ENCODE results near the gene CA12.

GRCh38 chr15:63283126-63283525 lies 98.5 kb downstream of the CA12 start:
- TF ChIP-seq CTCF (IDR thresholded peaks at IDR 0.05): no peak
- no peak for TF ChIP-seq POLR2A (IDR thresholded peaks at IDR 0.05)

Data from vagina (tissue), 2 donors.